ENCODE results near the gene RTTN.

- TF ChIP-seq MYC (IDR thresholded peaks at IDR 0.05; ENCODE audit: insufficient read depth, insufficient read length, insufficient replicate concordance, low read length, severe bottlenecking) = no peak
- no peak for TF ChIP-seq REST (IDR thresholded peaks at IDR 0.05; ENCODE audit: low read depth, low read length)
- TF ChIP-seq, protein P1, sequence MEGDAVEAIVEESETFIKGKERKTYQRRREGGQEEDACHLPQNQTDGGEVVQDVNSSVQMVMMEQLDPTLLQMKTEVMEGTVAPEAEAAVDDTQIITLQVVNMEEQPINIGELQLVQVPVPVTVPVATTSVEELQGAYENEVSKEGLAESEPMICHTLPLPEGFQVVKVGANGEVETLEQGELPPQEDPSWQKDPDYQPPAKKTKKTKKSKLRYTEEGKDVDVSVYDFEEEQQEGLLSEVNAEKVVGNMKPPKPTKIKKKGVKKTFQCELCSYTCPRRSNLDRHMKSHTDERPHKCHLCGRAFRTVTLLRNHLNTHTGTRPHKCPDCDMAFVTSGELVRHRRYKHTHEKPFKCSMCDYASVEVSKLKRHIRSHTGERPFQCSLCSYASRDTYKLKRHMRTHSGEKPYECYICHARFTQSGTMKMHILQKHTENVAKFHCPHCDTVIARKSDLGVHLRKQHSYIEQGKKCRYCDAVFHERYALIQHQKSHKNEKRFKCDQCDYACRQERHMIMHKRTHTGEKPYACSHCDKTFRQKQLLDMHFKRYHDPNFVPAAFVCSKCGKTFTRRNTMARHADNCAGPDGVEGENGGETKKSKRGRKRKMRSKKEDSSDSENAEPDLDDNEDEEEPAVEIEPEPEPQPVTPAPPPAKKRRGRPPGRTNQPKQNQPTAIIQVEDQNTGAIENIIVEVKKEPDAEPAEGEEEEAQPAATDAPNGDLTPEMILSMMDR (IDR thresholded peaks at IDR 0.05 in 2 of 3, conservative IDR thresholded peaks at IDR 0.05 in 1 of 3; ENCODE audit: control insufficient read depth in 2 of 3, extremely low read depth in 1 of 3, insufficient read depth in 1 of 3, low read depth in 3 of 3, low read length in 3 of 3) = no peak
These were observed 209.7 kb downstream of the RTTN start for GRCh38 chr18:69995774-69996173.
